ENCODE data around the gene NALF2. TPM values are rescaled to one million over a fixed set of nuclear protein-coding genes. Genes with fewer than 3 reads are reported as not detected.

The NALF2 gene
- total RNA-seq, 1 experiment from 2014 or later = 2.3 TPM

- CTCF ChIA-PET = no interaction called here
- Histone ChIP-seq H3K9me3 (ENCODE audit: low read depth, low read length, poor library complexity, severe bottlenecking) (no peaks in the 10 kb centered on the region), H3K27me3 (replicated peaks; ENCODE audit: insufficient read depth, low read depth, low read length, poor library complexity) (no peaks in the 10 kb centered on the region), H3K4me1 (ENCODE audit: insufficient read depth, low read length, poor library complexity, severe bottlenecking) (no peaks in the 10 kb centered on the region), H3K27ac (ENCODE audit: low read depth, low read length, poor library complexity, severe bottlenecking) (no peak overlapping the region), H3K4me3 (ENCODE audit: low read depth, low read length, poor library complexity, severe bottlenecking) (no peak overlapping the region), H3K36me3 (ENCODE audit: insufficient read depth, low read length, poor library complexity, severe bottlenecking) (no peaks in the 10 kb centered on the region)
- DNase-seq (ENCODE audit: low spot score) = no peak
- POLR2A ChIA-PET (ENCODE audit: low non-redundant PET) = no interaction called here
- intact Hi-C loops (cut with micrococcal nuclease; ENCODE audit: unreplicated experiment) = no loop called here
- TF ChIP-seq CTCF (conservative IDR thresholded peaks at IDR 0.05; ENCODE audit: low read depth, low read length) (no peak), EZH2 (IDR thresholded peaks at IDR 0.05; ENCODE audit: borderline replicate concordance, low read depth, low read length, poor library complexity, severe bottlenecking) (no peak)
- BruUV-seq (replicated peaks) = no TSS peak
These were observed 34.2 kb upstream of the NALF2 start for GRCh38 chrX:69469975-69470374.

- H3K9me3 ChIP-seq (ENCODE audit: low read depth, low read length, poor library complexity, severe bottlenecking) = no peaks in the 10 kb centered on the region
- H3K4me1 ChIP-seq (ENCODE audit: insufficient read depth, low read length, poor library complexity, severe bottlenecking) = no peaks in the 10 kb centered on the region
- TF ChIP-seq EZH2 (IDR thresholded peaks at IDR 0.05; ENCODE audit: borderline replicate concordance, low read depth, low read length, poor library complexity, severe bottlenecking) (no peak), CTCF (conservative IDR thresholded peaks at IDR 0.05; ENCODE audit: low read depth, low read length) (no peak)
- H3K27ac ChIP-seq (ENCODE audit: low read depth, low read length, poor library complexity, severe bottlenecking) = no peak overlapping the region
- POLR2A ChIA-PET (ENCODE audit: low non-redundant PET) = no interaction called here
- no peaks in the 10 kb centered on the region for H3K36me3 ChIP-seq (ENCODE audit: insufficient read depth, low read length, poor library complexity, severe bottlenecking)
- no peaks in the 10 kb centered on the region for H3K27me3 ChIP-seq (replicated peaks; ENCODE audit: insufficient read depth, low read depth, low read length, poor library complexity)
- DNase-seq (ENCODE audit: low spot score) = no peak
- no peak overlapping the region for H3K4me3 ChIP-seq (ENCODE audit: low read depth, low read length, poor library complexity, severe bottlenecking)
- CTCF ChIA-PET = no interaction called here
- no TSS peak for BruUV-seq (replicated peaks)
- intact Hi-C loops (cut with micrococcal nuclease; ENCODE audit: unreplicated experiment) = loop anchor here (5.0 kb wide), 1 partner anchor 128 kb away; the partner anchor contains the start of gene EDA
These were observed 14.5 kb upstream of the NALF2 start for GRCh38 chrX:69489625-69490024.

- CTCF ChIA-PET = interaction anchor here (0.9 kb wide), 1 partner anchor 605 kb away, joined by 3 read pairs; no protein-coding TSS in a partner anchor
- Histone ChIP-seq H3K36me3 (ENCODE audit: insufficient read depth, low read length, poor library complexity, severe bottlenecking) (no peaks in the 10 kb centered on the region), H3K27me3 (replicated peaks; ENCODE audit: insufficient read depth, low read depth, low read length, poor library complexity) (peaks cover 4% of the 10 kb centered on the region), H3K4me1 (ENCODE audit: insufficient read depth, low read length, poor library complexity, severe bottlenecking) (no peaks in the 10 kb centered on the region), H3K9me3 (ENCODE audit: low read depth, low read length, poor library complexity, severe bottlenecking) (no peaks in the 10 kb centered on the region), H3K4me3 (ENCODE audit: low read depth, low read length, poor library complexity, severe bottlenecking) (no peak overlapping the region), H3K27ac (ENCODE audit: low read depth, low read length, poor library complexity, severe bottlenecking) (no peak overlapping the region)
- POLR2A ChIA-PET (ENCODE audit: low non-redundant PET) = no interaction called here
- BruUV-seq (replicated peaks) = no TSS peak
- DNase-seq (ENCODE audit: low spot score) = peak; percentile 30
- TF ChIP-seq EZH2 (IDR thresholded peaks at IDR 0.05; ENCODE audit: borderline replicate concordance, low read depth, low read length, poor library complexity, severe bottlenecking) (no peak), CTCF (conservative IDR thresholded peaks at IDR 0.05; ENCODE audit: low read depth, low read length) (peak; percentile 56)
- intact Hi-C loops (cut with micrococcal nuclease; ENCODE audit: unreplicated experiment) = loop anchor here (5.0 kb wide), 1 partner anchor 124 kb away; the partner anchor contains the start of gene EDA
These were observed 10.9 kb upstream of the NALF2 start for GRCh38 chrX:69493193-69493592.
